DOHH2 (cell line): ENCODE data around the gene UBXN6.

Experiments
- H3F3A ChIP-seq: fragments of 200-600 bp; sonication (generic), shearing (Covaris generic); 2 replicates; pipeline ENCODE4 v1.6.0; 2016; ENCODE audit warnings: antibody characterized with exemption, mild to moderate bottlenecking; ENCODE audit not compliant: control insufficient read depth, insufficient read depth
- H3K27ac ChIP-seq: fragments of 200-600 bp; sonication (generic); 2 replicates; pipeline ENCODE4 v1.5.1; 2014; ENCODE audit warnings: low read depth, mild to moderate bottlenecking, low read length, moderate library complexity
- H3K27me3 ChIP-seq: fragments of 200-600 bp; sonication (generic); 2 replicates; pipeline ENCODE4 v1.6.1; 2014; ENCODE audit warnings: mild to moderate bottlenecking, low read length, mixed read lengths; ENCODE audit not compliant: control insufficient read depth
- H3K36me3 ChIP-seq: fragments of 200-600 bp; sonication (generic); 2 replicates; pipeline ENCODE4 v1.6.1; 2014; ENCODE audit warnings: mild to moderate bottlenecking, low read length, moderate library complexity, mixed read lengths; ENCODE audit not compliant: control insufficient read depth
- H3K4me1 ChIP-seq: fragments of 200-600 bp; sonication (generic); 2 replicates; pipeline ENCODE4 v1.6.1; 2014; ENCODE audit warnings: mild to moderate bottlenecking, low read length, mixed read lengths; ENCODE audit not compliant: control insufficient read depth
- H3K4me2 ChIP-seq: fragments of 200-600 bp; sonication (generic); 2 replicates; pipeline ENCODE4 v1.6.0; 2014; ENCODE audit warnings: mild to moderate bottlenecking, low read length, moderate library complexity
- H3K4me3 ChIP-seq: fragments of 200-600 bp; sonication (generic); 2 replicates; pipeline ENCODE4 v1.5.1; 2014; ENCODE audit warnings: mild to moderate bottlenecking, low read length, mixed read lengths
- H3K79me2 ChIP-seq: fragments of 200-600 bp; sonication (generic); 2 replicates; pipeline ENCODE4 v1.6.1; 2014; ENCODE audit warnings: mild to moderate bottlenecking, low read length, mixed read lengths; ENCODE audit not compliant: control insufficient read depth
- H3K9me2 ChIP-seq: fragments of 200-600 bp; sonication (generic); replicated peaks from 2 replicates; pipeline ENCODE4 v1.6.1; 2014; ENCODE audit warnings: mild to moderate bottlenecking, low read length, mixed read lengths; ENCODE audit not compliant: control insufficient read depth
- H3K9me3 ChIP-seq: fragments of 200-600 bp; sonication (generic); 2 replicates; pipeline ENCODE4 v1.6.1; 2014; ENCODE audit warnings: antibody characterized with exemption, low read length, mixed read lengths; ENCODE audit not compliant: control insufficient read depth, insufficient read depth
- H4K20me1 ChIP-seq: fragments of 200-600 bp; sonication (generic); 2 replicates; pipeline ENCODE4 v1.6.0; 2014; ENCODE audit warnings: low read depth, mild to moderate bottlenecking, antibody characterized with exemption, low read length, moderate library complexity; ENCODE audit not compliant: control insufficient read depth, insufficient read depth
- EZH2phosphoT487 ChIP-seq: fragments of 200-600 bp; sonication (generic); IDR thresholded peaks from 2 replicates; pipeline ENCODE4 v1.6.1; 2017; ENCODE audit warnings: borderline replicate concordance, mild to moderate bottlenecking, antibody characterized with exemption, low read length, moderate library complexity, mixed read lengths
- TF ChIP-seq, protein P1 (sequence below): fragments of 200-600 bp; sonication (generic); IDR thresholded peaks from one replicate; pipeline ENCODE4 v1.5.1; 2014; ENCODE audit warnings: antibody characterized with exemption, mild to moderate bottlenecking, low read depth, low read length; ENCODE audit not compliant: poor library complexity, severe bottlenecking

The UBXN6 gene

DNA sequence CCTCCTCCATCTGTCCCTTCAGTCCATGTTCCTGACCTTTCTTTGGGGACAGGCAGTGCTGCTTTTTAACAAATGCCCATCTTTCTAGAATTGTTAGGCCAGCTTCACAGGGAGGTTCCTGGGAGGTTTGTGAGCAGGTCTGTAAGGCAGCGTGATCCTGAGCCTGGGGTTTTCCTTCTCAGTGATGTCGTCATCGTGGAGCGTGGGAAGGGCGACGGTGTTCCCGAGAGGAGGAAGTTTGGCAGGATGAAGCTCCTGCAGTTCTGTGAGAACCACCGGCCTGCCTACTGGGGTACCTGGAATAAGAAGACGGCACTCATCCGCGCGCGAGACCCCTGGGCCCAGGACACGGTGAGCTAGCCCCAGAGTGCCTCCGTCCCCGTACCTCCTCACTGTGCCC, 28.3 kb downstream of the UBXN6 start:
- Histone ChIP-seq H3K4me1 (peaks cover 51% of the 10 kb centered on the region), H4K20me1 (0 out of 2 replicates have a peak, but pooled peaks cover 3% of the 10 kb centered on the region), H3K27me3 (no peaks in the 10 kb centered on the region), H3K4me3 (no peak overlapping the region), H3K9me2 (no peaks in the 10 kb centered on the region), H3F3A (no peaks in the 10 kb centered on the region), H3K27ac (no peak overlapping the region), H3K79me2 (peaks cover 49% of the 10 kb centered on the region), H3K4me2 (0 out of 2 replicates have a peak overlapping the region, but pooled peaks have one; percentile 75), H3K9me3 (no peaks in the 10 kb centered on the region), H3K36me3 (peaks cover 82% of the 10 kb centered on the region)
- TF ChIP-seq, protein P1, sequence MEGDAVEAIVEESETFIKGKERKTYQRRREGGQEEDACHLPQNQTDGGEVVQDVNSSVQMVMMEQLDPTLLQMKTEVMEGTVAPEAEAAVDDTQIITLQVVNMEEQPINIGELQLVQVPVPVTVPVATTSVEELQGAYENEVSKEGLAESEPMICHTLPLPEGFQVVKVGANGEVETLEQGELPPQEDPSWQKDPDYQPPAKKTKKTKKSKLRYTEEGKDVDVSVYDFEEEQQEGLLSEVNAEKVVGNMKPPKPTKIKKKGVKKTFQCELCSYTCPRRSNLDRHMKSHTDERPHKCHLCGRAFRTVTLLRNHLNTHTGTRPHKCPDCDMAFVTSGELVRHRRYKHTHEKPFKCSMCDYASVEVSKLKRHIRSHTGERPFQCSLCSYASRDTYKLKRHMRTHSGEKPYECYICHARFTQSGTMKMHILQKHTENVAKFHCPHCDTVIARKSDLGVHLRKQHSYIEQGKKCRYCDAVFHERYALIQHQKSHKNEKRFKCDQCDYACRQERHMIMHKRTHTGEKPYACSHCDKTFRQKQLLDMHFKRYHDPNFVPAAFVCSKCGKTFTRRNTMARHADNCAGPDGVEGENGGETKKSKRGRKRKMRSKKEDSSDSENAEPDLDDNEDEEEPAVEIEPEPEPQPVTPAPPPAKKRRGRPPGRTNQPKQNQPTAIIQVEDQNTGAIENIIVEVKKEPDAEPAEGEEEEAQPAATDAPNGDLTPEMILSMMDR: no peak
- TF ChIP-seq EZH2phosphoT487: no peak

DNA sequence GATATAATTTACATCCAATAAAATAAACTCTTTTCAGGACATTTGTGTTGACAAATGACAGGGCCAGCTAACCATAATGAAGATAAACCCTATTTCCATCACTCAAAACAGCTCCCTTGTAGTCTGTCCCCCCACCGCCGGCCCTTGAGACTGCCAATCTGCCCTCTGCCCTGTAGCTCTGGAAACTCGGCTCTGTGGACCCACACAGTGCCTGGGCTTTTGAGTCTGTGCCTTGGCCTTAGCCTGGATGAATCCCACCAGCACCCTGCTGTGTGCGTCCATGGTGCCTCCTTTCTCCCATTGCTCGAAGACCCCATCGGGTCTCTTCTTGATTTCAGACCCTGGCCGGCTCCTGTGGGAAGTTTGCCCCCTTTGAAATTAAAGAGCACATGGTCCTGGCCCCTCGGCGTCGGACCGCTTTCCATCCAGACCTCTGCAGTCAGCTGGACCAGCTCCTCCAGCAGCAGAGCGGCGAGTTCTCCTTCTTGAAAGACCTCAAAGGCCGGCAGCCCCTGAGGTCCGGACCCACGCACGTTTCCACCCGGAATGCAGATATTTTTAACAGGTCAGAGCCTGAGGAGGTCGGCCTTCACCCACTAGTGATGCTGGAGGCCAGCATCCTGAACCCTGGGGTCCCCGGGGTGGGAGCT, 29.1 kb downstream of the UBXN6 start:
- no peak overlapping the region for H3K4me3 ChIP-seq
- H3K27ac ChIP-seq: no peak overlapping the region
- H3K9me3 ChIP-seq: no peaks in the 10 kb centered on the region
- H3K4me1 ChIP-seq: peaks cover 51% of the 10 kb centered on the region
- 0 out of 2 replicates have a peak, but pooled peaks cover 3% of the 10 kb centered on the region for H4K20me1 ChIP-seq
- peaks cover 82% of the 10 kb centered on the region for H3K36me3 ChIP-seq
- H3K79me2 ChIP-seq: peaks cover 47% of the 10 kb centered on the region
- no peaks in the 10 kb centered on the region for H3K9me2 ChIP-seq
- no peaks in the 10 kb centered on the region for H3F3A ChIP-seq
- TF ChIP-seq EZH2phosphoT487: no peak
- TF ChIP-seq, protein P1: no peak
- no peaks in the 10 kb centered on the region for H3K27me3 ChIP-seq
- no peak overlapping the region for H3K4me2 ChIP-seq

DNA sequence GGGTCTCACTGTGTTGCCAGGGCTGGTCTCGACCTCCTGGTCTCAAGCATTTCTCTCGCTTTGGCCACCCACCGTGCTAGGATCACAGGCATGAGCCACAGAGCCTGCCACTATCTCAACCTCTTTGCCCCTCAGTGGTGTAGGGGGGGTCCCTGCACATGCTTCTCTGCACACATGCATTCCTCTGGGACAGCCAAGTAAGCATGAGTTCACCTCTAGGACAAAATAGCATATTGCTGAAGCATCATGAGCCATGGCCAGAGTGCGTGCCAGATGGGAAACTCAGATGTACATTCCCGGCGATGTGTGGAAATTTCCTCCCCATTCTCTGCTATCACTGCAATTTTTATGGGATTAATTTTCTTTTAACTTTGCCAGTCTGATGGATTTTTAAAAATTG, 32.1 kb downstream of the UBXN6 start:
- H3K36me3 ChIP-seq: peaks cover 78% of the 10 kb centered on the region
- H3K4me2 ChIP-seq: no peak overlapping the region
- no peaks in the 10 kb centered on the region for H3K9me3 ChIP-seq
- no peaks in the 10 kb centered on the region for H3K9me2 ChIP-seq
- TF ChIP-seq, protein P1: no peak
- TF ChIP-seq EZH2phosphoT487: no peak
- H3K27ac ChIP-seq: no peak overlapping the region
- H3K27me3 ChIP-seq: no peaks in the 10 kb centered on the region
- peaks cover 23% of the 10 kb centered on the region for H3K4me1 ChIP-seq
- H3F3A ChIP-seq: no peaks in the 10 kb centered on the region
- H4K20me1 ChIP-seq: no peaks in the 10 kb centered on the region
- no peak overlapping the region for H3K4me3 ChIP-seq
- H3K79me2 ChIP-seq: peaks cover 34% of the 10 kb centered on the region
